ENCODE measurements around the gene IER3. TPM values are rescaled to one million over a fixed set of nuclear protein-coding genes. Genes with fewer than 3 reads are reported as not detected.
A peak's percentile ranks its signal among the peaks of the same experiment; 100 is the strongest.

The IER3 gene
- total and polyA plus RNA-seq, 2 of the 13 experiments (the other 11 are each of a cell fraction or from before 2014, with no cell fraction given) = 51.1 to 131 TPM

- TF ChIP-seq PAXIP1 (CRISPR knock-in tag; conservative IDR thresholded peaks at IDR 0.05) (peak; percentile 7; the same call in 1 of the 2 replicates), CTCF (CRISPR knock-in tag; IDR thresholded peaks at IDR 0.05) (peak; percentile 96), NFATC3 (CRISPR knock-in tag; IDR thresholded peaks at IDR 0.05) (0 out of 2 replicates have a peak, but pooled peaks have one; percentile 6), SMYD3 (CRISPR knock-in tag; IDR thresholded peaks at IDR 0.05) (peak; percentile 92; the same call in 1 of the 2 replicates), BATF2 (CRISPR knock-in tag; IDR thresholded peaks at IDR 0.05) (0 out of 2 replicates have a peak, but pooled peaks have one; percentile 28), TCF7 (IDR thresholded peaks at IDR 0.05; ENCODE audit: low read depth) (0 out of 2 replicates have a peak, but pooled peaks have one; percentile 7), ARID3A (IDR thresholded peaks at IDR 0.05; ENCODE audit: low read depth, low read length) (no peak), SAP130 (CRISPR knock-in tag; IDR thresholded peaks at IDR 0.05; ENCODE audit: low read depth) (peak; percentile 87), HMGXB4 (CRISPR knock-in tag; IDR thresholded peaks at IDR 0.05; ENCODE audit: borderline replicate concordance in 1 of 2, low read depth in 1 of 2) (peak; percentile 61 to 79; a peak in 3 of 4 replicates), SKI (IDR thresholded peaks at IDR 0.05; ENCODE audit: partially characterized antibody) (peak; percentile 28), ZNF598 (CRISPR knock-in tag; IDR thresholded peaks at IDR 0.05; ENCODE audit: borderline replicate concordance) (0 out of 2 replicates have a peak, but pooled peaks have one; percentile 19)
Measured at GRCh38 chr6:30722280-30723112, 21.9 kb downstream of the IER3 start (continued).
